ENCODE data around the gene SDC4. TPM values are rescaled to one million over a fixed set of nuclear protein-coding genes. Genes with fewer than 3 reads are reported as not detected.

Gene SDC4
- total RNA-seq, 4 donors from 2014 or later, result 7.9 to 77.9 (median 48.4) TPM

DNA sequence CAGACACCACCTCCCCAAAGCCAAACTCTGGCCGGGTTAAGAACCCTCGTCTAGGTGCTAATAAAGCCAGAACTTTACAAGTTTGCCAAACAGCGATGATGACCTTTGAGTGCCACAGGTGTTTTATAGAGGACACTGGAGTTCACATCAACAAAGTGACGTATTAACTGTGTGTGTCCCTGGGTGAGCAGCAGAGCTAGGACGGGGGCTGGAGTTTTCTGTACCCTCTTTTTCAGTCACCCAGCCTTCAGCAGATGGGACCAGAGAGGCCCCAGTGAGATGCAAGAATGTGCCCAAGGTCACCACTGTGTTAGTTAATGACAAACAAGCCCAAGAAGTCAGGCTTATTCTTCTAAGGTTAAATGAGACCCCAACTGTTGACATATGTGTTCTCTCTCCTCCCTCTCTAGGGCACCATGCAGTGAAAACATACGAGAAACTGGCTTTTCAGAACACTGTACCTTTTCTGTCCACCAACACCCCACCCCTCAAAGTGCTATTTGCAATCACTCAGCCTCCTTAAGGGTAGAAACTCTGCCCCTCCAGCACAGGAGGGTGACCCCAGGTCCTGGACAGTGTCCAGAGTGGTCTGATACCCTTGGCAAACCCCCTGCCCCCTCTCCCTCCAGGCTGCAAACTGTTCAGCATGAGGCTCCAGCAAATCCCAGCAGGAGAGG, 5.2 kb downstream of the SDC4 start:
- Histone ChIP-seq H3K27ac (peak overlapping the region; percentile 91 to 97), H3K4me1 (peaks cover 14 to 29% of the 10 kb centered on the region in 2 donors), H3K4me3 (no peak overlapping the region), H3K36me3 (no peaks in the 10 kb centered on the region), H3K9me3 (no peaks in the 10 kb centered on the region), H3K27me3 (no peaks in the 10 kb centered on the region)
- intact Hi-C loops (cut with DNase I; ENCODE audit: low total_unique reads), result no loop called here
- TF ChIP-seq POLR2A (IDR thresholded peaks at IDR 0.05) (no peak), CTCF (IDR thresholded peaks at IDR 0.05) (no peak)
- no peak for DNase-seq

- no peaks in the 10 kb centered on the region for H3K27me3 ChIP-seq
- H3K9me3 ChIP-seq, result no peaks in the 10 kb centered on the region
- H3K4me1 ChIP-seq, result peaks cover 14 to 33% of the 10 kb centered on the region in 2 donors
- intact Hi-C loops (cut with DNase I; ENCODE audit: low total_unique reads), result no loop called here
- DNase-seq, result peak; percentile 53 to 64
- H3K27ac ChIP-seq, result peak overlapping the region; percentile 91 to 97
- peak overlapping the region in 1 of 2 donors; percentile 11 for H3K4me3 ChIP-seq
- H3K36me3 ChIP-seq, result no peaks in the 10 kb centered on the region
- TF ChIP-seq CTCF (IDR thresholded peaks at IDR 0.05) (no peak), POLR2A (IDR thresholded peaks at IDR 0.05) (peak in 1 of 2 donors; percentile 60)
Observed at GRCh38 chr20:45341939-45342854, 6.0 kb downstream of the SDC4 start.

- peak overlapping the region in 1 of 2 donors; percentile 11 for H3K4me3 ChIP-seq
Observed at GRCh38 chr20:45341579-45341938, 6.7 kb downstream of the SDC4 start.

DNA sequence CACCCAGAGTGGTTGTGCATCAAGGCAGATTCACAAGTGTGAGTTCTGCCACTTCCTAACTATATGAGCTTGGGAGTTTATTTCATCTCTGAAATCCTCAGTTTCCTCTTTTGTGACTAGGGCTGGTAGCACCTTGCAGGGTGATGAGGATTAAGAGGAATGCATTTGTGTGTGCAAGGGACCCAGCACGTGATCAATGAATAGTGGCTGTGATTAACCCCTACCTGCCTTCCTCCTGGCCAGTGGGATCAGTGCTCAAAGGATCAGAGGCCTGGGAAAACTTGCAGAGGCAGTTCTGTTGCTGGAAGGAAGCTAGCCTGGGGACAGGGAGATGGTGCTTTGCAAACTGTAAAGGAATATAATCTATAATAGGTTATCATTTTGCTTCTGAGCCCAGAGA, 7.3 kb downstream of the SDC4 start:
- peak overlapping the region; percentile 91 to 97 for H3K27ac ChIP-seq
- no peaks in the 10 kb centered on the region for H3K9me3 ChIP-seq
- no peaks in the 10 kb centered on the region for H3K27me3 ChIP-seq
- intact Hi-C loops (cut with DNase I; ENCODE audit: low total_unique reads), result no loop called here
- no peak for TF ChIP-seq CTCF (IDR thresholded peaks at IDR 0.05)
- no peak for TF ChIP-seq POLR2A (IDR thresholded peaks at IDR 0.05)
- H3K4me3 ChIP-seq, result no peak overlapping the region
- peaks cover 14 to 33% of the 10 kb centered on the region in 2 donors for H3K4me1 ChIP-seq
- H3K36me3 ChIP-seq, result no peaks in the 10 kb centered on the region
- no peak for DNase-seq

More at GRCh38 chr20:45341579-45341938, 6.7 kb downstream of the SDC4 start:
- peaks cover 14 to 33% of the 10 kb centered on the region in 2 donors for H3K4me1 ChIP-seq
- intact Hi-C loops (cut with DNase I; ENCODE audit: low total_unique reads), result no loop called here
- no peak for DNase-seq
- peak overlapping the region; percentile 91 to 97 for H3K27ac ChIP-seq
- H3K9me3 ChIP-seq, result no peaks in the 10 kb centered on the region
- H3K36me3 ChIP-seq, result no peaks in the 10 kb centered on the region
- TF ChIP-seq CTCF (IDR thresholded peaks at IDR 0.05) (no peak), POLR2A (IDR thresholded peaks at IDR 0.05) (no peak)
- H3K27me3 ChIP-seq, result no peaks in the 10 kb centered on the region

Measured in uterus (tissue), 4 donors.